Neural cell (in vitro differentiated cells): ENCODE results near the gene ZMYM3. TPM values are rescaled to one million over a fixed set of nuclear protein-coding genes. Genes with fewer than 3 reads are reported as not detected.

Experiments
- H2AFZ ChIP-seq: fragments of 200-600, 300-800 bp; sonication (generic), shearing (Covaris generic); 2 replicates; pipeline ENCODE4 v1.6.0; 2014; ENCODE audit warnings: low read depth, mild to moderate bottlenecking, antibody characterized with exemption, low read length, moderate library complexity
- H3F3A ChIP-seq: fragments of 200-600 bp; shearing (Covaris generic); 2 replicates; pipeline ENCODE4 v1.6.1; 2016; ENCODE audit warnings: mild to moderate bottlenecking, moderate library complexity, mixed read lengths, antibody characterized with exemption, low read length; ENCODE audit not compliant: insufficient read depth, poor library complexity, severe bottlenecking
- H3K27ac ChIP-seq: fragments of 200-600, 300-800 bp; sonication (generic), shearing (Covaris generic); 2 replicates; pipeline ENCODE4 v1.5.1; 2014; ENCODE audit warnings: mild to moderate bottlenecking, low read length, moderate library complexity
- H3K27me3 ChIP-seq: fragments of 300-800, 200-600 bp; sonication (generic), shearing (Covaris generic); 2 replicates; pipeline ENCODE4 v1.6.0; 2014; ENCODE audit warnings: mild to moderate bottlenecking, low read depth, low read length, moderate library complexity; ENCODE audit not compliant: insufficient read depth
- H3K36me3 ChIP-seq: fragments of 300-800, 200-600 bp; sonication (generic), shearing (Covaris generic); 2 replicates; pipeline ENCODE4 v1.5.1; 2014; ENCODE audit warnings: mild to moderate bottlenecking, antibody characterized with exemption, low read length, moderate library complexity; ENCODE audit not compliant: insufficient read depth
- H3K4me2 ChIP-seq: fragments of 300-800, 200-600 bp; sonication (generic), shearing (Covaris generic); 2 replicates; pipeline ENCODE4 v1.6.0; 2014; ENCODE audit warnings: mild to moderate bottlenecking, low read length
- H3K4me3 ChIP-seq: fragments of 300-800, 200-600 bp; sonication (generic), shearing (Covaris generic); 2 replicates; pipeline ENCODE4 v1.5.1; 2014; ENCODE audit warnings: mild to moderate bottlenecking, low read length, moderate library complexity
- H3K79me2 ChIP-seq: fragments of 200-600 bp; shearing (Covaris generic); replicated peaks from 2 replicates; pipeline ENCODE4 v1.6.0; 2014; ENCODE audit warnings: mild to moderate bottlenecking, low read length, moderate library complexity; ENCODE audit not compliant: insufficient read depth
- H3K9ac ChIP-seq: fragments of 300-800, 200-600 bp; sonication (generic), shearing (Covaris generic); 2 replicates; pipeline ENCODE4 v1.6.1; 2016; ENCODE audit warnings: mild to moderate bottlenecking, low read length, mixed read lengths
- H3K9me2 ChIP-seq: fragments of 200-600 bp; shearing (Covaris generic); 2 replicates; pipeline ENCODE4 v1.6.1; 2016; ENCODE audit warnings: mild to moderate bottlenecking, low read length, mixed read lengths; ENCODE audit not compliant: insufficient read depth
- H3K9me3 ChIP-seq: fragments of 200-600, 300-800 bp; sonication (generic), shearing (Covaris generic); 2 replicates; pipeline ENCODE4 v1.6.1; 2016; ENCODE audit warnings: mild to moderate bottlenecking, mixed run types, low read length, moderate library complexity, mixed read lengths
- H4K20me1 ChIP-seq: fragments of 200-600 bp; shearing (Covaris generic); 2 replicates; pipeline ENCODE4 v1.6.1; 2016; ENCODE audit warnings: mild to moderate bottlenecking, mixed run types; ENCODE audit not compliant: insufficient read depth
- EP300 ChIP-seq: fragments of 450-650 bp; conservative IDR thresholded peaks from 2 replicates; pipeline ENCODE4 v1.6.1; 2014; ENCODE audit warnings: antibody characterized with exemption, mild to moderate bottlenecking, moderate library complexity; ENCODE audit not compliant: poor library complexity, severe bottlenecking
- EZH2 ChIP-seq: fragments of 200-600, 300-800 bp; shearing (Covaris generic), sonication (generic); IDR thresholded peaks from 2 replicates; pipeline ENCODE4 v1.6.1; 2014; ENCODE audit warnings: antibody characterized with exemption, low read length, borderline replicate concordance, mild to moderate bottlenecking; ENCODE audit not compliant: insufficient read depth, poor library complexity, severe bottlenecking
- MXI1 ChIP-seq: fragments of 450-650 bp; conservative IDR thresholded peaks from 2 replicates; pipeline ENCODE4 v1.6.1; 2014; ENCODE audit warnings: antibody characterized with exemption, mild to moderate bottlenecking; ENCODE audit not compliant: poor library complexity, severe bottlenecking
- POLR2AphosphoS5 ChIP-seq: IDR thresholded peaks from 2 replicates; pipeline ENCODE4 v1.6.1; 2012
- RAD21 ChIP-seq: fragments of 450-650 bp; conservative IDR thresholded peaks from 2 replicates; pipeline ENCODE4 v1.6.1; 2014; ENCODE audit warnings: antibody characterized with exemption, mild to moderate bottlenecking, moderate library complexity
- SMC3 ChIP-seq: fragments of 450-650 bp; conservative IDR thresholded peaks from 2 replicates; pipeline ENCODE4 v1.6.1; 2014; ENCODE audit warnings: antibody characterized with exemption, mild to moderate bottlenecking, moderate library complexity; ENCODE audit not compliant: poor library complexity
- TAF1 ChIP-seq: IDR thresholded peaks from 2 replicates; pipeline ENCODE4 v1.6.1; 2012; ENCODE audit warnings: low read depth
- polyA plus RNA-seq: library from polyadenylated mRNA; depleted of rRNA; stranded (reverse); fragments of >200 nt; gene quantifications from 2 replicates; pipeline ENCODE4 v1.2.3, GENCODE V29; 2014
- TF ChIP-seq, protein P1 (sequence below): fragments of 450-650 bp; IDR thresholded peaks from 2 replicates; pipeline ENCODE4 v1.5.1; 2014; ENCODE audit warnings: antibody characterized with exemption, mild to moderate bottlenecking, moderate library complexity; ENCODE audit not compliant: poor library complexity, severe bottlenecking
- TF ChIP-seq, protein P2 (sequence below): IDR thresholded peaks from 2 replicates; pipeline ENCODE4 v1.6.1; 2012; ENCODE audit warnings: borderline replicate concordance

ZMYM3 gene
- polyA plus RNA-seq, 1 donor from 2014 or later, result 32.8 TPM

DNA sequence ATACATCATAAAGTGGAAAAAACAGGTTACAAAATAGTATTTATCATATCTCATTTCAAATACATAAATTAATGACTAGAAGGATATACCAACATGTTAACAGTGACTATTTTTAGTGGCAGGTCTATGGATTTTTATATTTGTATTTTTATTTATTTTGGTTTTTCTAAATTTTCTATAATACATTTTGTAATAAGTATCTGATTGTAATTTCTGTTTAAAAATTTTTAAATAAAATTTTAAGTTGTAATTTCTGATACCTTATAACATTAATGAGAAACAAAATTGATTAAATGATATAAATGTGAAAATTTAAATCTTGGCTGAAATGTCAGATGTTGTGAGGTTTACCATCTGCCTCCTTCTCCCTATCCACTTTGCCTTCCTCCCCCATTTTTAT, 32.0 kb upstream of the ZMYM3 start:
- no peak for TF ChIP-seq TAF1
- no peak for TF ChIP-seq RAD21
- TF ChIP-seq MXI1, result no peak
- no peak overlapping the region for H3K27ac ChIP-seq
- no peaks in the 10 kb centered on the region for H3K9me3 ChIP-seq
- peak overlapping the region; percentile 93 for H3K9ac ChIP-seq
- no peaks in the 10 kb centered on the region for H3K9me2 ChIP-seq
- peak overlapping the region; percentile 79 for H3K4me3 ChIP-seq
- peaks cover 44% of the 10 kb centered on the region for H3K79me2 ChIP-seq
- peak overlapping the region; percentile 86 for H3K4me2 ChIP-seq
- no peaks in the 10 kb centered on the region for H3F3A ChIP-seq
- no peaks in the 10 kb centered on the region for H3K27me3 ChIP-seq
- no peaks in the 10 kb centered on the region for H3K36me3 ChIP-seq
- no peaks in the 10 kb centered on the region for H4K20me1 ChIP-seq
- no peak overlapping the region for H2AFZ ChIP-seq

DNA sequence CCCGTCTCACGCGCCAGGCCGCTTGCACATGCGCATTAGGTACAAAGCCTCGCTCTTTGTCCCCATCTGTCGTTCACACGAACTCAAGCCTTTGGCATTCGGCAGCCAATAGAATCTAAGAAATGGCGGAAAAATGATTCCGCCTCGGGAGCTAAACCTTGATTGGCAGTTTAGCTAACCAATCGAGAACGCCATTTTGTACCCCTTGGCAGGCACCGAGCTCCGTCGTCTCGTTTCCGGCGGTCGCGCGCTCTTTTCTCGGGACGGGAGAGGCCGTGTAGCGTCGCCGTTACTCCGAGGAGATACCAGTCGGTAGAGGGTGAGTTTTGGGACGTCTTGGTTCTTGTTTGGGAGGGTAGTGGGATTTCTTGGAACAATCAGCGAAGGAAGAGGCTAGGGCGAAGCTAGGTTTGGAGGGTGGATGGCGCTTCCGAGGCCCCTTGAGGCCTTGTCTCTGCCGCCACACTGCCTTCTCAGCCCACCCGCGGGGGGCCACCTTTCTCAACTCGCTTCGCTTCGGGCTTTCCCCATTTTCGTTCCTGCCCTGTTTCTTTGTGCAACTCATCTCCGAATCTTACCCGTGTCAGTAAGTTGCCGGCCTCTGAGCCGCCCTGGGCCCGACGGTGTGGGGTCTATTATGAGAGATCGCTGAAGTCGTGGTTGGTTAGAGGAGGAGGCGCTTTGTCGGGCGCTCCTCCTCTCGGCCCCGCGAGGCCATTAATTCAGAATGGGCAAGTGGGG, 29.6 kb upstream of the ZMYM3 start, which contains the start of gene NONO:
NONO (plus strand) TSS at position 233 of the 741 bp plus-strand sequence. CDS start 7,003 bp downstream, outside the sequence.
- Histone ChIP-seq H3K4me2 (peak within 1 kb of the TSS; percentile 86), H3K27ac (peak within 1 kb of the TSS; percentile 96), H3K27me3 (no peaks in the 10 kb centered on the region), H3K4me3 (peak within 1 kb of the TSS; percentile 79), H3K79me2 (peaks cover 33% of the 10 kb centered on the region), H4K20me1 (no peaks in the 10 kb centered on the region), H3K9ac (peak within 1 kb of the TSS; percentile 93), H3K9me2 (no peaks in the 10 kb centered on the region), H3F3A (no peaks in the 10 kb centered on the region), H3K9me3 (no peaks in the 10 kb centered on the region), H3K36me3 (no peaks in the 10 kb centered on the region), H2AFZ (peak within 1 kb of the TSS; percentile 40)
- TF ChIP-seq, protein P1, sequence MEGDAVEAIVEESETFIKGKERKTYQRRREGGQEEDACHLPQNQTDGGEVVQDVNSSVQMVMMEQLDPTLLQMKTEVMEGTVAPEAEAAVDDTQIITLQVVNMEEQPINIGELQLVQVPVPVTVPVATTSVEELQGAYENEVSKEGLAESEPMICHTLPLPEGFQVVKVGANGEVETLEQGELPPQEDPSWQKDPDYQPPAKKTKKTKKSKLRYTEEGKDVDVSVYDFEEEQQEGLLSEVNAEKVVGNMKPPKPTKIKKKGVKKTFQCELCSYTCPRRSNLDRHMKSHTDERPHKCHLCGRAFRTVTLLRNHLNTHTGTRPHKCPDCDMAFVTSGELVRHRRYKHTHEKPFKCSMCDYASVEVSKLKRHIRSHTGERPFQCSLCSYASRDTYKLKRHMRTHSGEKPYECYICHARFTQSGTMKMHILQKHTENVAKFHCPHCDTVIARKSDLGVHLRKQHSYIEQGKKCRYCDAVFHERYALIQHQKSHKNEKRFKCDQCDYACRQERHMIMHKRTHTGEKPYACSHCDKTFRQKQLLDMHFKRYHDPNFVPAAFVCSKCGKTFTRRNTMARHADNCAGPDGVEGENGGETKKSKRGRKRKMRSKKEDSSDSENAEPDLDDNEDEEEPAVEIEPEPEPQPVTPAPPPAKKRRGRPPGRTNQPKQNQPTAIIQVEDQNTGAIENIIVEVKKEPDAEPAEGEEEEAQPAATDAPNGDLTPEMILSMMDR, result peak; percentile 37
- TF ChIP-seq MXI1 (peak; percentile 50), RAD21 (peak; percentile 30), EZH2 (no peak), TAF1 (peak; percentile 41), SMC3 (no peak), EP300 (no peak), POLR2AphosphoS5 (peak; percentile 95)
- TF ChIP-seq, protein P2, sequence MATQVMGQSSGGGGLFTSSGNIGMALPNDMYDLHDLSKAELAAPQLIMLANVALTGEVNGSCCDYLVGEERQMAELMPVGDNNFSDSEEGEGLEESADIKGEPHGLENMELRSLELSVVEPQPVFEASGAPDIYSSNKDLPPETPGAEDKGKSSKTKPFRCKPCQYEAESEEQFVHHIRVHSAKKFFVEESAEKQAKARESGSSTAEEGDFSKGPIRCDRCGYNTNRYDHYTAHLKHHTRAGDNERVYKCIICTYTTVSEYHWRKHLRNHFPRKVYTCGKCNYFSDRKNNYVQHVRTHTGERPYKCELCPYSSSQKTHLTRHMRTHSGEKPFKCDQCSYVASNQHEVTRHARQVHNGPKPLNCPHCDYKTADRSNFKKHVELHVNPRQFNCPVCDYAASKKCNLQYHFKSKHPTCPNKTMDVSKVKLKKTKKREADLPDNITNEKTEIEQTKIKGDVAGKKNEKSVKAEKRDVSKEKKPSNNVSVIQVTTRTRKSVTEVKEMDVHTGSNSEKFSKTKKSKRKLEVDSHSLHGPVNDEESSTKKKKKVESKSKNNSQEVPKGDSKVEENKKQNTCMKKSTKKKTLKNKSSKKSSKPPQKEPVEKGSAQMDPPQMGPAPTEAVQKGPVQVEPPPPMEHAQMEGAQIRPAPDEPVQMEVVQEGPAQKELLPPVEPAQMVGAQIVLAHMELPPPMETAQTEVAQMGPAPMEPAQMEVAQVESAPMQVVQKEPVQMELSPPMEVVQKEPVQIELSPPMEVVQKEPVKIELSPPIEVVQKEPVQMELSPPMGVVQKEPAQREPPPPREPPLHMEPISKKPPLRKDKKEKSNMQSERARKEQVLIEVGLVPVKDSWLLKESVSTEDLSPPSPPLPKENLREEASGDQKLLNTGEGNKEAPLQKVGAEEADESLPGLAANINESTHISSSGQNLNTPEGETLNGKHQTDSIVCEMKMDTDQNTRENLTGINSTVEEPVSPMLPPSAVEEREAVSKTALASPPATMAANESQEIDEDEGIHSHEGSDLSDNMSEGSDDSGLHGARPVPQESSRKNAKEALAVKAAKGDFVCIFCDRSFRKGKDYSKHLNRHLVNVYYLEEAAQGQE, result no peak
